Right atrium auricular region (tissue), 2 donors: Measurements from ENCODE around the gene UQCRC1. TPM values are rescaled to one million over a fixed set of nuclear protein-coding genes. Genes with fewer than 3 reads are reported as not detected.

ENCODE experiments used
- DNase-seq: peaks from one replicate; pipeline ENCODE4 v3.0.0-alpha.2; 2019; ENCODE audit warnings: low spot score
- H3K27ac ChIP-seq, 2 donors: fragments of 200-600 bp; sonication (generic); 1 replicate in 1 of 2; 2 replicates in 1 of 2; pipeline ENCODE4 v1.5.1; 2016 to 2019
- H3K27me3 ChIP-seq, 2 donors: fragments of 200-600 bp; sonication (generic); one replicate each; pipeline versions ENCODE4 v1.5.1 to v1.6.0; 2017 to 2019
- H3K36me3 ChIP-seq: fragments of 200-600 bp; sonication (generic); one replicate; pipeline ENCODE4 v1.5.1; 2016
- H3K4me1 ChIP-seq, 2 donors: fragments of 200-600 bp; sonication (generic); one replicate each; pipeline versions ENCODE4 v1.5.1 to v1.6.0; 2017 to 2019
- H3K4me3 ChIP-seq, 2 donors: fragments of 200-600 bp; sonication (generic); 1 replicate in 1 of 2; 2 replicates in 1 of 2; pipeline ENCODE4 v1.5.1; 2017 to 2019; ENCODE audit warnings: mild to moderate bottlenecking in 1 of 2, moderate library complexity in 1 of 2
- H3K9me3 ChIP-seq, 2 donors: fragments of 200-600 bp; sonication (generic); one replicate each; pipeline ENCODE4 v1.5.1; 2019
- total RNA-seq, 2 donors: library from RNA; depleted of rRNA; stranded (reverse); fragments of >200 nt; gene quantifications; one replicate each; pipeline ENCODE4 v1.1.0, GENCODE V29; 2016
- TF ChIP-seq, protein P1 (sequence below), 2 donors: fragments of 200-600 bp; sonication (generic); IDR thresholded peaks; one replicate each; pipeline ENCODE4 v1.5.1; 2019; ENCODE audit warnings: antibody characterized with exemption in 2 of 2

The UQCRC1 gene
- total RNA-seq, 2 donors from 2014 or later: 847 to 948 TPM

DNA sequence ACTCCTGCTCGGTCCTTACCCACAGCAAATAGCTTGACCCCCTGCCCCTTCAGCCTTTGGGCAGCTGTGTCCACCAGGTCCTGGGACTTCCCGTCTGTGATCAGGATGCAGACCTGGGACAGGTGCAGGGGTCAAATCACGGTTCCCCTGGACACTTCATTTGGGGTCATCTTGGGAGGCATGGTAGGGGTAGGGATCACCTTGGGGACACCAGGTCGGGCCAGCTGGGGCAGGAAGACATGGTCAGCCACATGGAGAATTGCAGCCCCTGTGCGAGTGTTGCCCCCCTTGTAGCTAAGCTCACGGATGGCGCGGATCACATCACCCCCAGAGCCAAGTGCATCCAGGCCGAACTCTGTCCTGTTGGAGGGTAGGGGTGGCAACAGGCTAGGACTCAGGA, 16.1 kb downstream of the UQCRC1 start:
- TF ChIP-seq, protein P1, sequence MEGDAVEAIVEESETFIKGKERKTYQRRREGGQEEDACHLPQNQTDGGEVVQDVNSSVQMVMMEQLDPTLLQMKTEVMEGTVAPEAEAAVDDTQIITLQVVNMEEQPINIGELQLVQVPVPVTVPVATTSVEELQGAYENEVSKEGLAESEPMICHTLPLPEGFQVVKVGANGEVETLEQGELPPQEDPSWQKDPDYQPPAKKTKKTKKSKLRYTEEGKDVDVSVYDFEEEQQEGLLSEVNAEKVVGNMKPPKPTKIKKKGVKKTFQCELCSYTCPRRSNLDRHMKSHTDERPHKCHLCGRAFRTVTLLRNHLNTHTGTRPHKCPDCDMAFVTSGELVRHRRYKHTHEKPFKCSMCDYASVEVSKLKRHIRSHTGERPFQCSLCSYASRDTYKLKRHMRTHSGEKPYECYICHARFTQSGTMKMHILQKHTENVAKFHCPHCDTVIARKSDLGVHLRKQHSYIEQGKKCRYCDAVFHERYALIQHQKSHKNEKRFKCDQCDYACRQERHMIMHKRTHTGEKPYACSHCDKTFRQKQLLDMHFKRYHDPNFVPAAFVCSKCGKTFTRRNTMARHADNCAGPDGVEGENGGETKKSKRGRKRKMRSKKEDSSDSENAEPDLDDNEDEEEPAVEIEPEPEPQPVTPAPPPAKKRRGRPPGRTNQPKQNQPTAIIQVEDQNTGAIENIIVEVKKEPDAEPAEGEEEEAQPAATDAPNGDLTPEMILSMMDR (IDR thresholded peaks at IDR 0.05): no peak
- no peak overlapping the region for H3K27ac ChIP-seq
- H3K4me3 ChIP-seq: no peak overlapping the region
- no peaks in the 10 kb centered on the region for H3K27me3 ChIP-seq
- no peak for DNase-seq
- peaks cover 6% of the 10 kb centered on the region for H3K36me3 ChIP-seq
- H3K9me3 ChIP-seq: no peaks in the 10 kb centered on the region
- peaks cover 0 to 41% of the 10 kb centered on the region in 2 donors for H3K4me1 ChIP-seq

DNA sequence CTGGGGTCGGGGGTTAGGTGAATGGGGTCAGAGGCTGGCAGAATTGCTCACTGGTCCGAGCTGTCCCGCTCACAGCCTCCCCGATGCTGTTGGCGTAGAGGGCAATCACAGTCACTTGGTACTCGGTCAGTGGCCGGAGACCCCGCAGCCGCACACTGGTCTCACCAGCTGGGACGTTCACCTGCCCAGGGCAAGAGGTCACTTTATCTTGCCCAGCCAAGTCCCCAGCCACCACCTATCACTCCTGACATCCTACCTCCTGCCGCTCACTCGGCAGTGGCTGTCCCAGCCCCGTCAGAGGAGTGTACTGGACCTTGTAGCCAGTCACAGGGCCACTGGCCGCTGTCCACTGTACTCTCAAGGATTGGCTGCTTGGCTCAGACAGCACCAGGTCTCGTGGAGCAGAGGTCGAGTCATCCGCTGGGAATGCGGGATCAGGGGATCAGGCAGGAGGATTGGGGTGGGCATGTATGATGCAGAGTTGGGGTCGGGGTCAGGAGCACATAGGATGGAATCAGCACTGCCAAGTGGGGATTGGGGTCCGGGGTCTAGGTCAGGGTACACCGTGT, 16.8 kb downstream of the UQCRC1 start:
- no peaks in the 10 kb centered on the region for H3K9me3 ChIP-seq
- DNase-seq: no peak

DNA sequence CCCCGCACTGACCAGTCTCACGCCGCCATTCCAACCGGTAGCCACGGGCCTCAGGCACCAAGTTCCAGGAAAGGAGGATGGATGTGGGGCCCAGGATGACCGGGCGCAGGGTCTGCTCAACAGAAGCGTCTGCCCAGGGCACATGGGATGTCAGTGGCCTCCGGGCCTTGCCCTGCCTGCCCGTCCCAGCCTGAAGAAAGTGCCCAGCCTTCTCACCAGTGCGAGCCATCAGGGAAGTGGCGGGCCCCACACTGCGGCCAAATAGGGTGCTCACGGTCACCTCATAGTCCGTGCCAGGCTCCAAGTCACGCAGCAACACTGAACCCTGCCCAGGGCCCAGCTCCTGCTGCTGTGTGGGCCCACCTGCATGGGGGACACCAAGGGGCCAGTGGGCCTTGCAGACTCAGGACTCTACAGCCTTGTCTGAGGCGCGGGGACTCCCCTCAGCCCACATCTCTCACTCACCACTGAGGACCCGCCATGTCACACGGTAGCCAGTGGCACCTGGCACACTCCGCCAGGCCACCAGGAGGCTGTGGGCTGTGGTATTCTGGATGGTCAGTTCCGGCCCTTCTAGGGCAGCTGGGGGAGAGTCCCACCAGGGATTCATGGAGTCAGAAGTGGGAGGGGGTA, 17.4 kb downstream of the UQCRC1 start:
- H3K27ac ChIP-seq: no peak overlapping the region
- no peaks in the 10 kb centered on the region for H3K9me3 ChIP-seq
- peaks cover 0 to 28% of the 10 kb centered on the region in 2 donors for H3K4me1 ChIP-seq
- no peak for DNase-seq
- no peaks in the 10 kb centered on the region for H3K36me3 ChIP-seq
- H3K27me3 ChIP-seq: no peaks in the 10 kb centered on the region
- TF ChIP-seq, protein P1 (IDR thresholded peaks at IDR 0.05): no peak
- H3K4me3 ChIP-seq: no peak overlapping the region

More for the DNA sequence above, 16.8 kb downstream of the UQCRC1 start:
- TF ChIP-seq, protein P1 (IDR thresholded peaks at IDR 0.05): no peak
- Histone ChIP-seq H3K27ac (no peak overlapping the region), H3K4me3 (no peak overlapping the region), H3K4me1 (peaks cover 0 to 34% of the 10 kb centered on the region in 2 donors), H3K36me3 (peaks cover 2% of the 10 kb centered on the region), H3K27me3 (no peaks in the 10 kb centered on the region)

DNA sequence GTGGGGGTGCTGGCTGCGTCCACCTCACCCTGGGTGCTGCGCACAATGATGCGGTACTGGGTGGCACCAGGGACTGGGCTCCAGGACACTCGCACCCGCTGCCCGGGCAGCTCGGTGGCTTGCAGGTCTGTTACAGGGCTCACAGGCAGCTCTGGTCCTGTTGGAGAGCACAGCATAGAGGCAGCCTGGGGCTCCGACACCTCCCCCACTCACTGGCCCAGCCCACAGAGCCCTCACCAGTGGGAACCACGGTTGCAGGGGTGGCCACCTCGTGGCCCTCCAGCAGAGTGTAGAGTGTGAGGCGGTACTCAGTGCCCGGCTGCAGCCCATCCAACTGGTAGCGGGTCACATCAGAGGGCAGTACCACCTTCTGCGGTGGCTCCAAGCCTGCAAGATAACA, 18.0 kb downstream of the UQCRC1 start:
- H3K9me3 ChIP-seq: no peaks in the 10 kb centered on the region
- H3K27ac ChIP-seq: no peak overlapping the region
- H3K27me3 ChIP-seq: no peaks in the 10 kb centered on the region
- H3K4me1 ChIP-seq: peaks cover 0 to 23% of the 10 kb centered on the region in 2 donors
- no peaks in the 10 kb centered on the region for H3K36me3 ChIP-seq
- DNase-seq: no peak
- TF ChIP-seq, protein P1 (IDR thresholded peaks at IDR 0.05): no peak
- no peak overlapping the region for H3K4me3 ChIP-seq

DNA sequence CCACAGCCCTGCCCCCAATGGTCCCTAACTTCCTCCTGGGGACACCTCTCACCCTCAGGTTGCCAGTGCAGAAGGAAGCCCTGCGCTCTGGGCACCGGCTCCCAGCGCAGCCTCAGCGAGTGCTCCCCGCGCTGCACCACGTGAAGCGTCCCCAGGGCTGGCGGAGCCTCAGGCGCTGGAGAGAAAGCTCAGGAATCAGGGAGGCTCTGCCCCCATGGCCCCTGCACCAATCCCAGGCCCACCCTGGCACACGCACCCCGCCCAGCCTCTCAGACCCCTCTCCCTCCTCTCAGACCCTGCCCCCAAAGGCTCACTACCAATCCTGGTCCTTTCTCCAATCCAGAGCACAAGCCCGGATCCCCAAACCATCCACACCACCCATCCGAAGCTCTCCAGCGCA, 21.2 kb downstream of the UQCRC1 start:
- Histone ChIP-seq H3K9me3 (no peaks in the 10 kb centered on the region), H3K4me3 (no peak overlapping the region)
- TF ChIP-seq, protein P1 (IDR thresholded peaks at IDR 0.05): no peak

More for the DNA sequence above, 21.2 kb downstream of the UQCRC1 start:
- no peak for DNase-seq
- Histone ChIP-seq H3K36me3 (no peaks in the 10 kb centered on the region), H3K27ac (no peak overlapping the region), H3K4me1 (no peaks in the 10 kb centered on the region), H3K27me3 (no peaks in the 10 kb centered on the region)
